Measurements from ENCODE around the gene BEAN1. TPM values are rescaled to one million over a fixed set of nuclear protein-coding genes. Genes with fewer than 3 reads are reported as not detected.

BEAN1 gene
- total RNA-seq (2021; ENCODE audit: unreplicated experiment) = not detected
- polyA plus RNA-seq (2012; ENCODE audit: insufficient read length) = 0.15 TPM
- Bru-seq, nascent RNA = percentile 9 among the genes with signal in this experiment
- BruChase-seq, experiment 1, labeled RNA remaining after a 2-hour chase = percentile 11 among the genes with signal in this experiment
- BruChase-seq, experiment 2, labeled RNA remaining after a 6-hour chase = percentile 9 among the genes with signal in this experiment
- long read RNA-seq = 0 reads

- BruUV-seq (replicated peaks) = no TSS peak
- no peaks in the 10 kb centered on the region for H3K9me3 ChIP-seq (ENCODE audit: control insufficient read depth, insufficient read depth, low read depth, low read length)
- DNase-seq (ENCODE audit: low read depth, low spot score) = no peak
- POLR2A ChIA-PET = no interaction called here
- TF ChIP-seq POLR2AphosphoS5 (IDR thresholded peaks at IDR 0.05; ENCODE audit: low read depth, low read length) (no peak), TCF7L2 (IDR thresholded peaks at IDR 0.05; ENCODE audit: low read depth, low read length) (no peak), REST (IDR thresholded peaks at IDR 0.05; ENCODE audit: insufficient read depth in 1 of 2, low read depth in 2 of 2, low read length in 1 of 2) (no peak), SIN3A (IDR thresholded peaks at IDR 0.05; ENCODE audit: borderline replicate concordance, insufficient read depth, low read depth, low read length) (no peak), CTCF (IDR thresholded peaks at IDR 0.05) (no peak)
- H3K36me3 ChIP-seq (ENCODE audit: control insufficient read depth, insufficient read depth, low read length) = no peaks in the 10 kb centered on the region
- intact Hi-C loops (cut with micrococcal nuclease; ENCODE audit: unreplicated experiment) = no loop called here
- H3K4me1 ChIP-seq (ENCODE audit: control insufficient read depth, insufficient read depth, low read length) = no peaks in the 10 kb centered on the region; the same call in 1 of the 2 replicates
- ATAC-seq = peak; percentile 63
- peak within 1 kb of the TSS; percentile 12 to 31; a peak in 2 of 4 replicates for H3K4me3 ChIP-seq (ENCODE audit: low read depth in 2 of 2, low read length in 2 of 2)
- CTCF ChIA-PET = no interaction called here
- no peak within 1 kb of the TSS for H3K27ac ChIP-seq (ENCODE audit: low read length)
- in situ Hi-C loops (cut with HindIII; ENCODE audit: low pct_unique_long_range_greater_than_20kb, low sequenced_read_pairs) = no loop called here
- H3K27me3 ChIP-seq (ENCODE audit: control insufficient read depth, insufficient read depth, low read length) = peaks cover 9% of the 10 kb centered on the region
Observed at GRCh38 chr16:66427036-66427860, at the start of gene BEAN1. BEAN1 (plus strand) TSS chr16:66427295; CDS start chr16:66437677, 10,382 bp downstream.

GRCh38 chr16:66377324-66377723 is 49.8 kb upstream of the BEAN1 start:
- intact Hi-C loops (cut with micrococcal nuclease; ENCODE audit: unreplicated experiment) (no loop called here), in situ Hi-C loops (cut with HindIII; ENCODE audit: low pct_unique_long_range_greater_than_20kb, low sequenced_read_pairs) (no loop called here)
- H3K36me3 ChIP-seq (ENCODE audit: control insufficient read depth, insufficient read depth, low read length) = no peaks in the 10 kb centered on the region
- DNase-seq (ENCODE audit: low read depth, low spot score) (no peak), ATAC-seq (no peak)
- POLR2A ChIA-PET = no interaction called here
- H3K27ac ChIP-seq (ENCODE audit: low read length) = no peak overlapping the region
- no TSS peak for BruUV-seq (replicated peaks)
- no peak overlapping the region for H3K4me3 ChIP-seq (ENCODE audit: low read depth in 2 of 2, low read length in 2 of 2)
- CTCF ChIA-PET = no interaction called here
- TF ChIP-seq POLR2AphosphoS5 (IDR thresholded peaks at IDR 0.05; ENCODE audit: low read depth, low read length) = no peak
- TF ChIP-seq SIN3A (IDR thresholded peaks at IDR 0.05; ENCODE audit: borderline replicate concordance, insufficient read depth, low read depth, low read length) = no peak
- no peak for TF ChIP-seq REST (IDR thresholded peaks at IDR 0.05; ENCODE audit: insufficient read depth in 1 of 2, low read depth in 2 of 2, low read length in 1 of 2)
- TF ChIP-seq TCF7L2 (IDR thresholded peaks at IDR 0.05; ENCODE audit: low read depth, low read length) = no peak
- TF ChIP-seq CTCF (IDR thresholded peaks at IDR 0.05) = no peak
- no peaks in the 10 kb centered on the region for H3K4me1 ChIP-seq (ENCODE audit: control insufficient read depth, insufficient read depth, low read length)
- H3K27me3 ChIP-seq (ENCODE audit: control insufficient read depth, insufficient read depth, low read length) = no peaks in the 10 kb centered on the region
- no peaks in the 10 kb centered on the region for H3K9me3 ChIP-seq (ENCODE audit: control insufficient read depth, insufficient read depth, low read depth, low read length)

All from Panc1 (cell line).